ENCODE data around the gene THSD4.

- TF ChIP-seq CTCF (conservative IDR thresholded peaks at IDR 0.05; ENCODE audit: low read depth, low read length) (no peak), EZH2 (IDR thresholded peaks at IDR 0.05; ENCODE audit: low read length, unreplicated experiment) (no peak), EZH2phosphoT487 (IDR thresholded peaks at IDR 0.05; ENCODE audit: borderline replicate concordance, low read length) (no peak)
Measured at GRCh38 chr15:71186267-71186666, 71.0 kb downstream of the THSD4 start.
